Measurements from ENCODE around the gene ZNF385B.

- TF ChIP-seq POLR2AphosphoS5 (IDR thresholded peaks at IDR 0.05): no peak
- TF ChIP-seq, protein P1, sequence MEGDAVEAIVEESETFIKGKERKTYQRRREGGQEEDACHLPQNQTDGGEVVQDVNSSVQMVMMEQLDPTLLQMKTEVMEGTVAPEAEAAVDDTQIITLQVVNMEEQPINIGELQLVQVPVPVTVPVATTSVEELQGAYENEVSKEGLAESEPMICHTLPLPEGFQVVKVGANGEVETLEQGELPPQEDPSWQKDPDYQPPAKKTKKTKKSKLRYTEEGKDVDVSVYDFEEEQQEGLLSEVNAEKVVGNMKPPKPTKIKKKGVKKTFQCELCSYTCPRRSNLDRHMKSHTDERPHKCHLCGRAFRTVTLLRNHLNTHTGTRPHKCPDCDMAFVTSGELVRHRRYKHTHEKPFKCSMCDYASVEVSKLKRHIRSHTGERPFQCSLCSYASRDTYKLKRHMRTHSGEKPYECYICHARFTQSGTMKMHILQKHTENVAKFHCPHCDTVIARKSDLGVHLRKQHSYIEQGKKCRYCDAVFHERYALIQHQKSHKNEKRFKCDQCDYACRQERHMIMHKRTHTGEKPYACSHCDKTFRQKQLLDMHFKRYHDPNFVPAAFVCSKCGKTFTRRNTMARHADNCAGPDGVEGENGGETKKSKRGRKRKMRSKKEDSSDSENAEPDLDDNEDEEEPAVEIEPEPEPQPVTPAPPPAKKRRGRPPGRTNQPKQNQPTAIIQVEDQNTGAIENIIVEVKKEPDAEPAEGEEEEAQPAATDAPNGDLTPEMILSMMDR (IDR thresholded peaks at IDR 0.05): no peak
Measured at GRCh38 chr2:179744401-179744800, 117.0 kb downstream of the ZNF385B start.

Data from stomach (tissue), 4 donors.